HG02678 (cell line): ENCODE results near the gene SOCS1.

Experiments
- ATAC-seq: cut with Tn5 transposase; IDR thresholded peaks from one replicate; pipeline ENCODE4 v1.9.1; 2021; ENCODE audit warnings: mild to moderate bottlenecking, moderate library complexity; ENCODE audit not compliant: unreplicated experiment

The SOCS1 gene

GRCh38 chr16:11263737-11264136 is 7.7 kb upstream of the SOCS1 start:
- no peak for ATAC-seq

- ATAC-seq: no peak
Observed at GRCh38 chr16:11262915-11263314, 6.9 kb upstream of the SOCS1 start.

GRCh38 chr16:11260596-11260966 is 4.6 kb upstream of the SOCS1 start:
- no peak for ATAC-seq

- no peak for ATAC-seq
Observed at GRCh38 chr16:11259655-11260595, 3.9 kb upstream of the SOCS1 start.

- no peak for ATAC-seq
Observed at GRCh38 chr16:11258553-11259492, 2.8 kb upstream of the SOCS1 start.

GRCh38 chr16:11257131-11257938 is 1.3 kb upstream of the SOCS1 start:
- no peak for ATAC-seq

- no peak for ATAC-seq
Observed at GRCh38 chr16:11256661-11257130, 692 bp upstream of the SOCS1 start.

GRCh38 chr16:11254913-11255736 is 879 bp downstream of the SOCS1 start:
- ATAC-seq: peak; percentile 1

- no peak for ATAC-seq
Observed at GRCh38 chr16:11253995-11254912, 1.8 kb downstream of the SOCS1 start.

GRCh38 chr16:11253009-11253994 is 2.7 kb downstream of the SOCS1 start:
- ATAC-seq: no peak

- no peak for ATAC-seq
Observed at GRCh38 chr16:11252482-11252931, 3.5 kb downstream of the SOCS1 start.

- ATAC-seq: no peak
Observed at GRCh38 chr16:11251525-11252481, 4.2 kb downstream of the SOCS1 start.

- no peak for ATAC-seq
Observed at GRCh38 chr16:11250786-11251524, 5.0 kb downstream of the SOCS1 start.

GRCh38 chr16:11250091-11250785 is 5.8 kb downstream of the SOCS1 start:
- no peak for ATAC-seq
